Activated naive CD4-positive, alpha-beta T cell treated with anti-CD3 and anti-CD28 coated beads, Interleukin-2, amount 10 ng/mL, durations not matched to agents 7 days and 5 days (primary cell): ENCODE data around the gene SIDT2.

Source experiments
- CTCF ChIA-PET: fragments of 350-600 bp; sonication (Branson Sonifier 250); formaldehyde crosslinking; loops from one replicate; lab custom pipeline; 2021; ENCODE audit warnings: antibody characterized with exemption; lab: Charles Lee
- DNase-seq: peaks from one replicate; pipeline ENCODE4 v3.0.0-alpha.2; 2020
- H3K27ac Mint-ChIP-seq: one replicate; pipeline ENCODE4 v1.8.0; 2021; ENCODE audit warnings: mild to moderate bottlenecking, moderate library complexity, mixed read lengths
- H3K27me3 Mint-ChIP-seq: one replicate; pipeline ENCODE4 v1.8.0; 2021; ENCODE audit warnings: mild to moderate bottlenecking, mixed read lengths
- H3K36me3 Mint-ChIP-seq: one replicate; pipeline ENCODE4 v1.8.0; 2021; ENCODE audit warnings: mixed read lengths
- H3K4me1 Mint-ChIP-seq: one replicate; pipeline ENCODE4 v1.8.0; 2021; ENCODE audit warnings: mixed read lengths
- H3K4me3 Mint-ChIP-seq: one replicate; pipeline ENCODE4 v1.8.0; 2021; ENCODE audit warnings: mild to moderate bottlenecking, moderate library complexity, mixed read lengths
- H3K9me3 Mint-ChIP-seq: one replicate; pipeline ENCODE4 v1.8.0; 2021; ENCODE audit warnings: mixed read lengths

The SIDT2 gene

GRCh38 chr11:117157507-117157906, 21.0 kb upstream of the SIDT2 start:
- H3K27me3 Mint-ChIP-seq = no peaks in the 10 kb centered on the region
- no peak for DNase-seq
- H3K4me3 Mint-ChIP-seq = no peak overlapping the region
- H3K36me3 Mint-ChIP-seq = peaks cover 32% of the 10 kb centered on the region
- H3K4me1 Mint-ChIP-seq = peaks cover under 1% of the 10 kb centered on the region
- no peaks in the 10 kb centered on the region for H3K9me3 Mint-ChIP-seq
- H3K27ac Mint-ChIP-seq = no peak overlapping the region
- CTCF ChIA-PET = no interaction called here

- CTCF ChIA-PET = interaction anchor here (1.3 kb wide), 1 partner anchor 21 kb away, joined by 3 read pairs; no protein-coding TSS in a partner anchor
- no peak overlapping the region for H3K27ac Mint-ChIP-seq
- no peaks in the 10 kb centered on the region for H3K9me3 Mint-ChIP-seq
These were observed 18.7 kb upstream of the SIDT2 start for GRCh38 chr11:117159892-117160291.

GRCh38 chr11:117160826-117161225, 17.7 kb upstream of the SIDT2 start:
- Mint-ChIP-seq H3K27ac (peak overlapping the region; percentile 49), H3K4me3 (no peak overlapping the region), H3K36me3 (peaks cover 42% of the 10 kb centered on the region), H3K27me3 (no peaks in the 10 kb centered on the region), H3K9me3 (no peaks in the 10 kb centered on the region), H3K4me1 (no peaks in the 10 kb centered on the region)
- no peak for DNase-seq
- CTCF ChIA-PET = interaction anchor here (0.9 to 1.3 kb wide), 2 partner anchors 9 to 20 kb away, joined by 3 to 4 read pairs; no protein-coding TSS in a partner anchor

More at GRCh38 chr11:117159892-117160291, 18.7 kb upstream of the SIDT2 start:
- Mint-ChIP-seq H3K4me1 (no peaks in the 10 kb centered on the region), H3K36me3 (peaks cover 35% of the 10 kb centered on the region), H3K27me3 (no peaks in the 10 kb centered on the region), H3K4me3 (no peak overlapping the region)
- no peak for DNase-seq

- DNase-seq = no peak
- Mint-ChIP-seq H3K27ac (no peak overlapping the region), H3K27me3 (no peaks in the 10 kb centered on the region), H3K4me3 (no peak overlapping the region), H3K4me1 (no peaks in the 10 kb centered on the region), H3K36me3 (peaks cover 55% of the 10 kb centered on the region), H3K9me3 (no peaks in the 10 kb centered on the region)
- CTCF ChIA-PET = interaction anchor here (1.2 kb wide), 1 partner anchor 14 kb away, joined by 5 read pairs; no protein-coding TSS in a partner anchor
These were observed 12.1 kb upstream of the SIDT2 start for GRCh38 chr11:117166491-117166890.

GRCh38 chr11:117169736-117170135, 8.8 kb upstream of the SIDT2 start:
- H3K4me1 Mint-ChIP-seq = peaks cover 2% of the 10 kb centered on the region
- no peak for DNase-seq
- no peaks in the 10 kb centered on the region for H3K9me3 Mint-ChIP-seq
- CTCF ChIA-PET = interaction anchor here (1.2 to 2.2 kb wide), 2 partner anchors 9 to 11 kb away, joined by 4 to 8 read pairs; no protein-coding TSS in a partner anchor
- H3K36me3 Mint-ChIP-seq = peaks cover 37% of the 10 kb centered on the region
- H3K4me3 Mint-ChIP-seq = no peak overlapping the region
- no peaks in the 10 kb centered on the region for H3K27me3 Mint-ChIP-seq
- H3K27ac Mint-ChIP-seq = no peak overlapping the region

- Mint-ChIP-seq H3K4me3 (no peak overlapping the region), H3K27ac (no peak overlapping the region), H3K4me1 (peaks cover 2% of the 10 kb centered on the region), H3K9me3 (no peaks in the 10 kb centered on the region), H3K36me3 (peaks cover 35% of the 10 kb centered on the region), H3K27me3 (no peaks in the 10 kb centered on the region)
- CTCF ChIA-PET = interaction anchor here (1.2 to 2.2 kb wide), 2 partner anchors 10 to 11 kb away, joined by 4 to 8 read pairs; no protein-coding TSS in a partner anchor
- DNase-seq = no peak
These were observed 8.3 kb upstream of the SIDT2 start for GRCh38 chr11:117170210-117170609.

- Mint-ChIP-seq H3K9me3 (no peaks in the 10 kb centered on the region), H3K4me1 (peaks cover 2% of the 10 kb centered on the region), H3K36me3 (peaks cover 28% of the 10 kb centered on the region), H3K27me3 (no peaks in the 10 kb centered on the region), H3K27ac (no peak overlapping the region), H3K4me3 (no peak overlapping the region)
- no peak for DNase-seq
- CTCF ChIA-PET = interaction anchor here (1.2 to 2.2 kb wide), 3 partner anchors 10 to 49 kb away, joined by 3 to 8 read pairs (median 4); no protein-coding TSS in a partner anchor
These were observed 7.5 kb upstream of the SIDT2 start for GRCh38 chr11:117171007-117171403.

GRCh38 chr11:117171404-117172061, 7.0 kb upstream of the SIDT2 start:
- peaks cover 2% of the 10 kb centered on the region for H3K4me1 Mint-ChIP-seq
- no peak for DNase-seq
- H3K27me3 Mint-ChIP-seq = no peaks in the 10 kb centered on the region
- no peak overlapping the region for H3K4me3 Mint-ChIP-seq
- H3K9me3 Mint-ChIP-seq = no peaks in the 10 kb centered on the region
- CTCF ChIA-PET = interaction anchor here (0.8 to 2.2 kb wide), 4 partner anchors 9 to 49 kb away, joined by 3 to 17 read pairs (median 6); no protein-coding TSS in a partner anchor
- no peak overlapping the region for H3K27ac Mint-ChIP-seq
- H3K36me3 Mint-ChIP-seq = peaks cover 24% of the 10 kb centered on the region

- CTCF ChIA-PET = interaction anchor here (0.8 to 1.9 kb wide), 4 partner anchors 9 to 382 kb away, joined by 3 to 17 read pairs (median 4); partner anchors contain the start of gene APOA5
- Mint-ChIP-seq H3K27ac (no peak overlapping the region), H3K9me3 (no peaks in the 10 kb centered on the region), H3K4me1 (peaks cover 5% of the 10 kb centered on the region), H3K36me3 (peaks cover 18% of the 10 kb centered on the region), H3K4me3 (no peak overlapping the region), H3K27me3 (no peaks in the 10 kb centered on the region)
- no peak for DNase-seq
These were observed 5.7 kb upstream of the SIDT2 start for GRCh38 chr11:117172724-117173421.

- no peak overlapping the region for H3K4me3 Mint-ChIP-seq
- no peak for DNase-seq
- CTCF ChIA-PET = no interaction called here
- H3K9me3 Mint-ChIP-seq = no peaks in the 10 kb centered on the region
- H3K4me1 Mint-ChIP-seq = peaks cover 19% of the 10 kb centered on the region
- peaks cover 11% of the 10 kb centered on the region for H3K36me3 Mint-ChIP-seq
- H3K27ac Mint-ChIP-seq = no peak overlapping the region
- no peaks in the 10 kb centered on the region for H3K27me3 Mint-ChIP-seq
These were observed 3.4 kb upstream of the SIDT2 start for GRCh38 chr11:117175104-117175503.

- Mint-ChIP-seq H3K27ac (no peak overlapping the region), H3K9me3 (no peaks in the 10 kb centered on the region), H3K36me3 (peaks cover 8% of the 10 kb centered on the region), H3K27me3 (no peaks in the 10 kb centered on the region), H3K4me3 (no peak overlapping the region), H3K4me1 (peaks cover 26% of the 10 kb centered on the region)
- CTCF ChIA-PET = interaction anchor here (1.0 kb wide), 1 partner anchor 32 kb away, joined by 3 read pairs; the partner anchor contains the start of gene PAFAH1B2
- no peak for DNase-seq
These were observed 2.8 kb upstream of the SIDT2 start for GRCh38 chr11:117175781-117176180.

GRCh38 chr11:117176186-117176585, 2.4 kb upstream of the SIDT2 start:
- CTCF ChIA-PET = interaction anchor here (1.0 kb wide), 1 partner anchor 32 kb away, joined by 3 read pairs; the partner anchor contains the start of gene PAFAH1B2
- Mint-ChIP-seq H3K36me3 (peaks cover 5% of the 10 kb centered on the region), H3K27ac (no peak overlapping the region), H3K27me3 (no peaks in the 10 kb centered on the region), H3K4me3 (no peak overlapping the region), H3K9me3 (no peaks in the 10 kb centered on the region), H3K4me1 (peaks cover 30% of the 10 kb centered on the region)
- DNase-seq = no peak

GRCh38 chr11:117177534-117178209, 871 bp upstream of the SIDT2 start:
- Mint-ChIP-seq H3K9me3 (no peaks in the 10 kb centered on the region), H3K27ac (peak overlapping the region; percentile 90)
- DNase-seq = no peak

More at GRCh38 chr11:117177534-117178209, 871 bp upstream of the SIDT2 start:
- no peaks in the 10 kb centered on the region for H3K36me3 Mint-ChIP-seq
- CTCF ChIA-PET = interaction anchor here (6.1 kb wide), 1 partner anchor 48 kb away, joined by 111 read pairs; no protein-coding TSS in a partner anchor
- H3K27me3 Mint-ChIP-seq = no peaks in the 10 kb centered on the region
- H3K4me3 Mint-ChIP-seq = peak overlapping the region; percentile 93
- H3K4me1 Mint-ChIP-seq = peaks cover 32% of the 10 kb centered on the region
